ENCODE measurements around the gene SLC38A10. TPM values are rescaled to one million over a fixed set of nuclear protein-coding genes. Genes with fewer than 3 reads are reported as not detected.

The SLC38A10 gene
- total and polyA plus RNA-seq, 2 of the 4 experiments (the other 2 are of a cell fraction) = 12.7 to 46.7 TPM

- no peaks in the 10 kb centered on the region for H3K9me3 ChIP-seq (ENCODE audit: control insufficient read depth, insufficient read depth, low read length)
- H3K9ac ChIP-seq (ENCODE audit: low read depth, low read length) = no peak overlapping the region
- H4K91ac ChIP-seq (ENCODE audit: insufficient read depth, low read depth, low read length) = no peak overlapping the region
- intact Hi-C loops (cut with micrococcal nuclease) (no loop called here), in situ Hi-C loops (cut with MboI; ENCODE audit: low sequenced_read_pairs) (no loop called here), dilution Hi-C loops (cut with HindIII; ENCODE audit: low sequenced_read_pairs, unreplicated experiment) (no loop called here)
- ChIA-PET CTCF (no interaction called here), POLR2A (ENCODE audit: unreplicated experiment) (no interaction called here)
- peaks cover 1 to 33% of the 10 kb centered on the region in 2 experiments; a peak in 3 of 4 replicates for H3K79me1 ChIP-seq (ENCODE audit: low read depth in 1 of 2, low read length in 2 of 2)
- TF ChIP-seq MXI1 (IDR thresholded peaks at IDR 0.05; ENCODE audit: borderline replicate concordance, low read depth, low read length) = no peak
- H2BK5ac ChIP-seq (ENCODE audit: low read depth, low read length, poor library complexity, severe bottlenecking) = no peak overlapping the region
- H4K8ac ChIP-seq (ENCODE audit: low read depth in 2 of 2, low read length in 2 of 2) = no peak overlapping the region
- H3K4me3 ChIP-seq (ENCODE audit: insufficient read depth, low read depth, low read length) = no peak overlapping the region
- peaks cover 25% of the 10 kb centered on the region for H4K20me1 ChIP-seq (ENCODE audit: insufficient read depth, low read length)
- H3K23ac ChIP-seq (ENCODE audit: low read depth, low read length) = no peak overlapping the region
- no peak overlapping the region for H2BK120ac ChIP-seq (ENCODE audit: low read depth, low read length)
- peak overlapping the region; percentile 26 for H2AK9ac ChIP-seq (replicated peaks; ENCODE audit: low read depth, low read length, poor library complexity)
- DNase-seq (no peak), ATAC-seq (ENCODE audit: low read depth) (no peak)
- H3K36me3 ChIP-seq (ENCODE audit: control insufficient read depth, insufficient read depth, low read length) = peaks cover 24% of the 10 kb centered on the region
- H3K27ac ChIP-seq (ENCODE audit: insufficient read depth, low read length) = no peak overlapping the region
- H3K56ac ChIP-seq (ENCODE audit: extremely low read depth, insufficient read depth, low read length) = no peak overlapping the region
- H2BK20ac ChIP-seq (ENCODE audit: low read depth, low read length) = no peak overlapping the region
- 0 out of 2 replicates have a peak, but pooled peaks cover 3% of the 10 kb centered on the region for H3K9me1 ChIP-seq (ENCODE audit: insufficient read depth, low read length)
- H4K5ac ChIP-seq (ENCODE audit: low read depth, low read length) = no peak overlapping the region
- H3K4ac ChIP-seq (ENCODE audit: low read depth, low read length) = no peak overlapping the region
- H3K4me1 ChIP-seq (ENCODE audit: control insufficient read depth, insufficient read depth, low read length) = peaks cover 7% of the 10 kb centered on the region
- no peak overlapping the region for H2AK5ac ChIP-seq (ENCODE audit: low read depth, low read length)
- H3K14ac ChIP-seq (replicated peaks; ENCODE audit: low read depth, low read length) = no peak overlapping the region
- no peak overlapping the region for H3K4me2 ChIP-seq (ENCODE audit: low read depth, low read length)
- H3K18ac ChIP-seq (ENCODE audit: low read depth, low read length) = no peak overlapping the region
- BruUV-seq (replicated peaks) = no TSS peak
- H2AFZ ChIP-seq (replicated peaks; ENCODE audit: low read length, poor library complexity) = no peak overlapping the region
- no peak overlapping the region for H2BK15ac ChIP-seq (ENCODE audit: low read depth, low read length)
- H3K27me3 ChIP-seq (ENCODE audit: control insufficient read depth, insufficient read depth, low read length) = no peaks in the 10 kb centered on the region
- 93% methylated on average over 9 of the region's 10 CpGs; no CpG with 5 or more reads in 1 of the 2 experiments for WGBS, 2 experiments (ENCODE audit: extremely low coverage in 2 of 2, insufficient read length in 1 of 2)
These were observed 48.8 kb downstream of the SLC38A10 start for GRCh38 chr17:81246343-81246670.

All from IMR-90 (cell line).